ENCODE results near the gene TWIST1. TPM values are rescaled to one million over a fixed set of nuclear protein-coding genes. Genes with fewer than 3 reads are reported as not detected.

Gene TWIST1
- total RNA-seq (2014; rRNA removed; shearing (Covaris generic)): 49.5 and 76.2 TPM in 2 replicates

DNA sequence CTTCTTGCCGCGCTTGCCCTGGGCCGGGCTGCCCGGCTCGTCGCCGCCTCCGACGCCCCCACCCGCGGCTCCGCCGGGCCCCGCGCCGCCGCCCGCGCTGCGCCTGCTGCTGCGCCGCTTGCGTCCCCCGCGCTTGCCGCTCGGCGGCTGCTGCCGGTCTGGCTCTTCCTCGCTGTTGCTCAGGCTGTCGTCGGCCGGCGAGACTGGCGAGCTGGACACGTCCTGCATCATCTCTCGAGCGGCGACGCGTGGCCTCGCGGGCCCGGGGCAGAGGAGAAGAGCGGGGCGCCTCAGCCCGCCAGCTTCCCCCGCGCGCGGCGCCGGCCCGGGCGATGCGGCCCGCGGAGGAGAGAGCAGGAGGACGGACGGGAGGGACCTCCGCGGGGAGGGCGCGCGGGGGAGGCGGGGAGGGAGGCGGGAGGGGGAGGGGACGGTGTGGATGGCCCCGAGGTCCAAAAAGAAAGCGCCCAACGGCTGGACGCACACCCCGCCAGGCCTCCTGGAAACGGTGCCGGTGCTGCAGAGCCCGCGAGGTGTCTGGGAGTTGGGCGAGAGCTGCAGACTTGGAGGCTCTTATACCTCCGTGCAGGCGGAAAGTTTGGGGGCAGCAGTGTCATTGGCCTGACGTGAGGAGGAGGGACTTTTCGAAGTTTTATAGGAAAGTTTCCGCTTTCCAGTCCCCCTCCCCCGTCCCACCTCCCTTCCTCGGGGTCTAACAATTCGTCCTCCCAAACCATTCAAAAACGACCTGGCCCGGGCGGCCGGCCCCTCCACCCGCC lies at the start of gene TWIST1:
TWIST1 (minus strand) TSS at position 546 of the 779 bp plus-strand sequence; CDS start at position 231, 315 bp downstream.
- no peaks in the 10 kb centered on the region for H3K27me3 ChIP-seq (replicated peaks)
- peaks cover 45% of the 10 kb centered on the region for H3K4me1 ChIP-seq (replicated peaks)
- DNase-seq (ENCODE audit: low read depth in 1 of 2, low spot score in 2 of 2): peak; percentile 95 to 97
- peak within 1 kb of the TSS; percentile 93 for H3K4me3 ChIP-seq
- H3K36me3 ChIP-seq: peaks cover 49% of the 10 kb centered on the region
- no peaks in the 10 kb centered on the region for H3K9me3 ChIP-seq (replicated peaks)
- H3K27ac ChIP-seq: peak within 1 kb of the TSS; percentile 89

DNA sequence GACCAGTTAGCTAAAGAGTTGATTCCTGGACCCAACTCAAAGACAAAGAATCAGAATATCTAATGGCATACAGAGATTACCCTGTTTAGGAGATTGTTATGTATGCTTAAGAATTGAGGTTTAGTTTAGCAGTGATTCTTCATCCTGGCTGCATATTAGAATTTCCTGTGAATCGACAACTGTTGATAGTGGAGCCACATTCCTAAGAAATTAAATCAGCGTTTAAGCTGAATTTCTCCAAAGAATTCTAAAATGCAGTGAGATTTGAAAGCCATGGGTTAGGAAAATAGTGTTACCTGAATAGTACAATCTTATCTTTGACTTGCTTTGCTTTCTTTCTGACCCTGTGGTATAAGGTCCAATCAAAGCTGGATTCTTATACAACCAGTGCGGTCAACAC lies 44.2 kb upstream of the TWIST1 start:
- no peak overlapping the region for H3K4me3 ChIP-seq
- H3K36me3 ChIP-seq: no peaks in the 10 kb centered on the region
- H3K27ac ChIP-seq: no peak overlapping the region
- no peaks in the 10 kb centered on the region for H3K4me1 ChIP-seq (replicated peaks)
- no peaks in the 10 kb centered on the region for H3K9me3 ChIP-seq (replicated peaks)
- no peak for DNase-seq (ENCODE audit: low read depth in 1 of 2, low spot score in 2 of 2)
- no peaks in the 10 kb centered on the region for H3K27me3 ChIP-seq (replicated peaks)

DNA sequence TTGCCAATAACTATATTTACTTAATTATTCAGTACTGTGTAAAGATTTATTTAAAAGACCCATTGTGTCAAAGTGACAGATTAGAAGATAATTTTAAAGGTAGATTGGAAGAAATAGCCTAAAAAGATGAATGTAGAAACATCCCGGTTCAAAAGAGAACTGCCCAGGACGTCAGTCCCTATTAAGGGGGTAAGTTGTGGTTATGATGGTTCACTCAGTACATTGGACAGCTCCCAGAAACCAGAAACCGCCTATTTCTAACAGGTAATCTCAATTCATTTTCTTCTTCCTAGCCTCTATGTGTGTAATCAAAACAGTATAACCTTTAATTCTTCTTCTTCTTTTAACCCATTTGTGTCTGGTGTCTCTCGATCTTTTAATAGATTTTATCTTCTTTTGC lies 29.3 kb upstream of the TWIST1 start:
- Histone ChIP-seq H3K36me3 (no peaks in the 10 kb centered on the region), H3K4me3 (no peak overlapping the region), H3K27ac (no peak overlapping the region), H3K9me3 (replicated peaks) (no peaks in the 10 kb centered on the region), H3K4me1 (replicated peaks) (no peaks in the 10 kb centered on the region), H3K27me3 (replicated peaks) (no peaks in the 10 kb centered on the region)
- DNase-seq (ENCODE audit: low read depth in 1 of 2, low spot score in 2 of 2): no peak

DNA sequence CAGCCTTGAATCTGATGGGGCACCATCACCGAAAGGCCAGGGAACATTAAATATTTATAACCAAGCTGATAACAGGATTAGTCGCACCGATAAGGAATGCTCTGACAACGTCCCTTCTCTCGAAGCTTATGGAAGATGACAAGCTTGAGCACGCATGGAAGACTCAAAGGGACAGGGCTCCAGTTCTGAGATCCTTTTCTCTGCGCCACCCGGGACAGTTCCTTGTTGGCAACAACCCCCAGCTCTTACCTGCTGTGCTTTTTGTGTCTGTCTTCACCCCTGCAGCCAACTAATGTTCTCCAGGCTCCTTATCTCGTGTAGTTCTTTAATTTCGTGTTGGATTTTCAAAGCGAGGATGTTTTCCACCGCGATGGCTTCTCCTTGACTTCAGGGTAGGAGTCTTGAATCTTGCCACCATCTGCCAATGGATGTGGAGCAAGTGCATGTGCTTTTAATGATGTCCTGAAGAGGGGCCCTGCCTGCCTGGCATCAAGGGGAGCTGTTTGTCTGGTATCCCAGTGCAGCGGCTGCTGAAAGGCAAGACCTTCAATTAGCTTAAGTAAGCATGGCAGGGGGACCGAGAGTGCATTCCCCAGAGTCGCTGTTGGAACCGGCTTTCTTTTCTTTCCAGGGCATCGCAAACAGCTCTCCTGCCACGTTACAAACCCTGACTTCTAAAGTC lies 28.1 kb upstream of the TWIST1 start:
- H3K4me3 ChIP-seq: no peak overlapping the region
- H3K9me3 ChIP-seq (replicated peaks): no peaks in the 10 kb centered on the region
- H3K27me3 ChIP-seq (replicated peaks): no peaks in the 10 kb centered on the region
- no peaks in the 10 kb centered on the region for H3K4me1 ChIP-seq (replicated peaks)
- DNase-seq (ENCODE audit: low read depth in 1 of 2, low spot score in 2 of 2): no peak
- no peak overlapping the region for H3K27ac ChIP-seq
- H3K36me3 ChIP-seq: no peaks in the 10 kb centered on the region

DNA sequence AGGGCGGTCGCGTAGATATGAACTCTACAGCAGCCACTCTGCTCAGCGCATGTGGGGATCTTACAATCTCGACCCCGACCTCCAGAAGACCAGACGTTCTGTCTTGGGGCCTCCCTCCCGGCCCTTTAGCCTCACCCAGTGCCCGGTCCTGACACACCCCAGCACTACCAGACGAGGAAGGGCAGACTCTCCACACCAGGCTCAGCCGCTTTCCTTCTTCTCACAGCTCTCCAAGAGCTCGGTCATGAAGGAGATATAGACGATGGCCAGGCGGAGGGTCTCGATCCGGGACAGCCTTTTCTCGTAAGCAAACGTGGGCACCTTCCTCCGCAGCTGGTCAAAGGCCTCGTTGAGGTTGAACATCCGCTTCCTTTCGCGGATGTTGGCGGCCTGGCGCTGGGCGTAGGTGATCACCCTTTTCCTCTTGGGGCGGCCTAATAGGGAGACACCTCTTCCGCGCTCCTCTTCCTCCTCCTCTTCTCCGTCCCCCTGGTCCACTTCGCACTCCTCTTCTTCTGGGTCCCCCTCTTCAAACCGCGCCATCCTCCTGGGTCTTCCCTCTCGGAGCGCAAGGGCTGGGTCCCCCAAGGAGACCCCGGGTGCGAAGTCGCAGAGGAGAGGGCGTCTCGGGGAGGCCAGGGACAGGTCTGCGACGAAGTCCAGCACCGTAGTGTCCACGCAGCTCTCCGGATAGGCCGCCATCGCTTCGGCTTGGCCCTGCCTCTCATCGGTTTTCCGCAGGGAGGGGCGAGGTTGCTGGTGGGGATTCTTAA lies 27.4 kb upstream of the TWIST1 start, which contains the start of gene FERD3L:
FERD3L (minus strand) TSS at position 761 of the 773 bp plus-strand sequence; CDS start at position 702, 59 bp downstream.
- H3K36me3 ChIP-seq: no peaks in the 10 kb centered on the region
- no peak for DNase-seq (ENCODE audit: low read depth in 1 of 2, low spot score in 2 of 2)
- H3K4me1 ChIP-seq (replicated peaks): 0 out of 2 replicates have a peak, but pooled peaks cover 3% of the 10 kb centered on the region
- H3K9me3 ChIP-seq (replicated peaks): no peaks in the 10 kb centered on the region
- H3K27ac ChIP-seq: no peak within 1 kb of the TSS
- H3K27me3 ChIP-seq (replicated peaks): no peaks in the 10 kb centered on the region
- H3K4me3 ChIP-seq: no peak within 1 kb of the TSS

DNA sequence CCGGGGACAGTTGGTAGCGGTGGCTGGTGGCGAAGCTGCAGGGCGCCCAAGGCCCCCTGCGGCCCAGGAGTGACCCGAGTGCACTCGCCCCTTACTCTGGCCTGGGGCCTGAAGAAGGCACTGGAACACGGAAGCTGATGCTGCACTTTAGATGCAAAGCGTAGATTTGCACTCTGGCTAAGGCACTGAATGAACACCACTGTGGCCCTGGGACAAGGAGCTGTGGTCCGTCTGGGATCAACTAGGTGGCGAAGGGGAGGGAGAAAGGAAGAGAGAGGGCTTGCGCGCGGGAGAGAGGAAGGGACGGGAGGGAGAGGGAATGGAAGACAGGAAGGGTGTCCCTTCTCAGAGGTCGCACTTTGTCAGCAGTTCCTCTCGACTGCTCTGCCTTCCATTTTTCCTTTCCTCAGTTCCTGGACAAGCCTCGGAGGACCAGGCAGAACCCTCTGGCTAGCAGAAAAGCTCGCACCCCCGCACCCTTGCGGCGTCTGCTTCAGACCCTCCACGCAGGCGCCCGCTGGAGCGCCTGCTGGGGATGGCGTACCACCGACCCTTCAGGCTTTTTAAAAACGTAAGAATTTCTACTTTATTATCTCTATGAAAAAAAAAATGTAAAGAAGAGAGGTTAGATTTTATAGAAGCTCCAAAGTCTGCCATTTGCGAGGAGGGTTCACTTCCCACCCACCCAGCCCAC lies 26.6 kb upstream of the TWIST1 start:
- no peaks in the 10 kb centered on the region for H3K27me3 ChIP-seq (replicated peaks)
- no peak overlapping the region for H3K27ac ChIP-seq
- H3K4me3 ChIP-seq: no peak overlapping the region
- no peaks in the 10 kb centered on the region for H3K9me3 ChIP-seq (replicated peaks)
- no peak for DNase-seq (ENCODE audit: low read depth in 1 of 2, low spot score in 2 of 2)
- H3K4me1 ChIP-seq (replicated peaks): 0 out of 2 replicates have a peak, but pooled peaks cover 5% of the 10 kb centered on the region
- no peaks in the 10 kb centered on the region for H3K36me3 ChIP-seq

DNA sequence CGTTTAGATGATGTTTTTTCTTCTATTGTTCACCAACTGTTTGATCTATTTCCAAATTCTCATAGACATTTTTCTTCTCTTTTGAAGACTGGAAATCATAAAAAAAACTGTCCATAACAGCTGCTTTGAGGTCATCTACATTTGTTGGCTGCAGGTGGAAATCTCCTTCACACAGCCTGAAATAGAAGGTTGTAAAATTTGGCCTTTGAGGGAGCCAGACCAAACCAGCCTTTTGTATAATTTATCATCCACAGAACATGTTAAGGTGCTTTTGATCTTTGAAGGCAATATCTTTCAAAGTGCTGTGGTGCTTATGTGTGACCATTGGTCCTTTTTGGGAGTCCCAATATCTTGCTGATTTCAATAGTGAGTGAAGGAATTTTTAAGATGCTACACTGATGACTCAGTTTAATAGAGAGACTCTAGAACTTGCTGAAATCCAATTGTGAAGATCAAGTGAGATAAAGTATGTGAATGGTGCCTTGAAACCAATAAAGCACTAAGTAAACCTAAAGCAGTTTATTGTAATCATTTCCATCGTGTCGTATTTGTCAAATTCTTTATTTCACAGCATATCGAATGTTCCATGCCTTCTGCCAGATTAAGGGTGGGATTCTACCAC lies 22.4 kb upstream of the TWIST1 start:
- H3K4me3 ChIP-seq: no peak overlapping the region
- H3K9me3 ChIP-seq (replicated peaks): no peaks in the 10 kb centered on the region
- H3K27me3 ChIP-seq (replicated peaks): no peaks in the 10 kb centered on the region
- 0 out of 2 replicates have a peak, but pooled peaks cover 5% of the 10 kb centered on the region for H3K4me1 ChIP-seq (replicated peaks)
- no peak for DNase-seq (ENCODE audit: low read depth in 1 of 2, low spot score in 2 of 2)
- H3K27ac ChIP-seq: no peak overlapping the region
- no peaks in the 10 kb centered on the region for H3K36me3 ChIP-seq

DNA sequence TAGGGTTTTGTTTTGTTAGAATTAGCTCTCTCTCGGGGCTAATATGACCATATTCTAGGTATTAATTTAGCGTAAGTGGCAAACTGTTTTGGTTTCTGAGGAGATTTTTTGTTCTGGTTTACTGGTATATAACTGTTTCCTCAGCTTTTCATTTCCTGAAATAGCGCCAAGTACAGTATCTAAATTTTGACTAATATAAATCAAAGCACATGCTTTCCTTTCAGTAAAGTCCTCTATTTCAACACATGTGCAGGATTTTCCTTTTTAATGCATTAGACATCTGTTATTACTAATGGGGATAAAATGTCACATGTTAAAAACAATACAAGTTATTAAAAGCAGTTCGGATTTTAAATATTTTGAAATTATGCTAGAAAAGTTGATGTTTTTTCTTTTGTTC lies 16.4 kb upstream of the TWIST1 start:
- Histone ChIP-seq H3K36me3 (no peaks in the 10 kb centered on the region), H3K4me3 (no peak overlapping the region), H3K27me3 (replicated peaks) (no peaks in the 10 kb centered on the region), H3K27ac (no peak overlapping the region), H3K4me1 (replicated peaks) (peaks cover 4% of the 10 kb centered on the region; the same call in 1 of the 2 replicates), H3K9me3 (replicated peaks) (no peaks in the 10 kb centered on the region)
- no peak for DNase-seq (ENCODE audit: low read depth in 1 of 2, low spot score in 2 of 2)

DNA sequence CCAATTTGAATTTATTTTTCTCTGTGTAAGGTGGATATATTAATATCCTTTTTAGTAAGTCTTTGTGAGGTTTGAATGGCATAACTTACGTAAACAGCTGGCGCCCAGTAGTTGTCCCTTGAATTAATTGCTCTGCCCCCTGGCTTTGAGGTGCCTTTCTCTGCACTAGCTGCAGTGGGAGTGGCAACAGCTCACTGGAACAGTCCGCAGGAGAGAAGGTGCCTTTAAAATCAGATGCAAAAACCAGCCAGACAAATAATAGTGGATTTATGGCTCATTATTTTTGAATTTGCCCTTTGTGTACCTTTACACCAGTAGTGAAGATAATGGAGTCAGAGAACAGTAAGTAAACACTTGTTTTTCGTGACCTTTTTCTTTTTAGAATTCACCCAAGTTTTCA lies 16.0 kb upstream of the TWIST1 start:
- H3K4me1 ChIP-seq (replicated peaks): peaks cover 4% of the 10 kb centered on the region; the same call in 1 of the 2 replicates
- no peak overlapping the region for H3K27ac ChIP-seq
- H3K4me3 ChIP-seq: no peak overlapping the region
- H3K27me3 ChIP-seq (replicated peaks): no peaks in the 10 kb centered on the region
- no peaks in the 10 kb centered on the region for H3K36me3 ChIP-seq
- H3K9me3 ChIP-seq (replicated peaks): no peaks in the 10 kb centered on the region
- no peak for DNase-seq (ENCODE audit: low read depth in 1 of 2, low spot score in 2 of 2)

DNA sequence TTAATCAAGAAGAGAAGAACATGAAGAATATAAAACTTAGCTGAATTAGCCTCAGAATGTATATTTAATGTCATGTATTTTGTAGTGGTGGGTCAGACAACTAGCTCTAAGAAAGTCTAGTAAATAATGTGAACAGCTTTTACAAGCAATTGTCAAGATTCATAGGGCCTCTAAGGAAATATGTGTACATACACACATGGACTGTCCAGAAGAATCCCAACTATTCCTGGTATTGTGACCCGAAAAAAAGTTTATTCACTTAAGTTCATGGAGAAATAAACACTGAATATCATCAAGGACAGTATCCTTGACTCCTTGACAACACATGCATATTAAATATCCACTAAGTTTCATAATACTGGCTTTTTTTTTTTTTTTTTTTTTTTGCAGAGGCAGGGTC lies 11.4 kb upstream of the TWIST1 start:
- Histone ChIP-seq H3K4me3 (no peak overlapping the region), H3K27me3 (replicated peaks) (no peaks in the 10 kb centered on the region), H3K36me3 (no peaks in the 10 kb centered on the region), H3K9me3 (replicated peaks) (no peaks in the 10 kb centered on the region), H3K4me1 (replicated peaks) (peaks cover 15% of the 10 kb centered on the region), H3K27ac (peak overlapping the region; percentile 67)
- peak in 1 of 2 experiments; percentile 84 for DNase-seq (ENCODE audit: low read depth in 1 of 2, low spot score in 2 of 2)

DNA sequence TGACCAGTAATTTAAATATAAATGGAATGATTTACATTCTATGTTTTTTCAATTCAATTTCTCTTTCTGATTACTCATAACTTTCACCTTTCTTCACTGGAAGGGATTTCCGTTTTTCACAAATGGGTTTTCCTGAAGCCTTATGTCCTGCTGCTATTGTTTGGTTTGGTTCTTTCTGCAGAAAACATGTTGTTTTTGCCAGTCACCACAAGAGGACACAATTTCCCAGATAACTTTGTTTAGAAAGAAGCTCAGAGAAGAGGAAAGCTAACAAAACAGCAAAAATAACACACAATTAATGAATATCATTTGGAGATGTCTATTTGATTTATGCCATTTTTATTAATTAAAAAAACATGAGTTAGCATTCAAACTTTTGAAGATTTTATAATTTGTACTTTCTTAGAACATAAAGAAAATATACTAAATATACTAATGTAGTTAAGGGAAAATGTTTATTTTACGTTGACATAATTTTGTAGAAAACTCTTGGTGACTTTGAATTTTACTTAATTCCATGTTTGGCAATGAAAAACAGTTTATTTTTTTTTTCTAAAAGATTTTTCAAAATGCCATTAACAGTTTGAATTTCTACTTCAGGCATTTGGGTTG lies 4.6 kb upstream of the TWIST1 start:
- H3K9me3 ChIP-seq (replicated peaks): no peaks in the 10 kb centered on the region
- peak in 1 of 2 experiments; percentile 72 for DNase-seq (ENCODE audit: low read depth in 1 of 2, low spot score in 2 of 2)
- no peak overlapping the region for H3K4me3 ChIP-seq
- peaks cover 21% of the 10 kb centered on the region for H3K4me1 ChIP-seq (replicated peaks)
- H3K36me3 ChIP-seq: peaks cover 2% of the 10 kb centered on the region; the same call in 1 of the 2 replicates
- no peaks in the 10 kb centered on the region for H3K27me3 ChIP-seq (replicated peaks)
- no peak overlapping the region for H3K27ac ChIP-seq

DNA sequence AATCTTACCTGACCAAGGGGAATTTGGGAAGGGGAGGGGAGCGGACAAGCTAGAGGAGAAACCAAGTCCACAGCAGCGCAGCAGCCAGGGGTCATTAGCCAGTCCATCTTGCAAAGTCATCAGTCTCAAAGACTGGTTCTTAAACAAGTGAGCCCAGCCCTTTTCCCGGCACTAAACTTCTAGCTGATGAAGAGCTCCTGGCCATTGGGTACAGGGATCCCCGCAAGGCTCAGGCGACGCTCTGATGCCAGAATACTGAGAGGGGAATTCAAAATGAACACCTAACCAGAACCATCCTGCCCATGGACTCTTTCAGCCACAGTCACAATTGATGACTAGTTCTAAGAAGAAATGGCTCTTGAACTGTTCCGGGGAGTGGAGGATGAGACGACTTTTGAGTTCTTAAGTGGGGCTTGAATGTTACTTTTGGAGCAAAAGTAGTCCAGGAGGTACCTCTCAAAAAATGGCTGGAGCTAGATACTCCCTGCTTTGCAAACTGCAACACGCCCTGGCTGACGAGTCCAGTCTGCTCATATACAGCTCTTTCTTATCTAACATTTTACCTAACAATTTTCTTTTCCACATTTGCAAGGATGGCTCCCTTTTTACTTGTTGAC lies 2.5 kb upstream of the TWIST1 start:
- H3K36me3 ChIP-seq: peaks cover 22% of the 10 kb centered on the region
- no peak overlapping the region for H3K27ac ChIP-seq
- no peak overlapping the region for H3K4me3 ChIP-seq
- peaks cover 23% of the 10 kb centered on the region for H3K4me1 ChIP-seq (replicated peaks)
- no peaks in the 10 kb centered on the region for H3K27me3 ChIP-seq (replicated peaks)
- DNase-seq (ENCODE audit: low read depth in 1 of 2, low spot score in 2 of 2): no peak
- no peaks in the 10 kb centered on the region for H3K9me3 ChIP-seq (replicated peaks)
